Neuronal stem cell (in vitro differentiated cells): ENCODE data around the gene DENND6B.

Source experiments
- DNase-seq: peaks from one replicate; pipeline ENCODE4 v3.0.0-alpha.2; 2013; ENCODE audit warnings: low spot score
- H2AFZ ChIP-seq: one replicate; pipeline ENCODE4 v1.6.1; 2013; ENCODE audit warnings: mild to moderate bottlenecking, low read length, inconsistent platforms
- H2AK5ac ChIP-seq: 2 replicates; pipeline ENCODE4 v1.6.1; 2013; ENCODE audit warnings: low read depth, mild to moderate bottlenecking, inconsistent platforms, low read length, moderate library complexity, mixed read lengths
- H2BK120ac ChIP-seq: 2 replicates; pipeline ENCODE4 v1.6.1; 2013; ENCODE audit warnings: low read depth, mild to moderate bottlenecking, inconsistent platforms, low read length, moderate library complexity, mixed read lengths
- H2BK12ac ChIP-seq: one replicate; pipeline ENCODE4 v1.6.1; 2013; ENCODE audit warnings: low read length, inconsistent platforms
- H2BK15ac ChIP-seq: 2 replicates; pipeline ENCODE4 v1.6.1; 2013; ENCODE audit warnings: mild to moderate bottlenecking, low read length, inconsistent platforms, mixed read lengths
- H2BK5ac ChIP-seq: one replicate; pipeline ENCODE4 v1.6.1; 2013; ENCODE audit warnings: inconsistent platforms, mild to moderate bottlenecking, low read length, moderate library complexity
- H3K14ac ChIP-seq: one replicate; pipeline ENCODE4 v1.6.1; 2013; ENCODE audit warnings: low read length, inconsistent platforms
- H3K18ac ChIP-seq: 2 replicates; pipeline ENCODE4 v1.6.1; 2013; ENCODE audit warnings: low read length, inconsistent platforms
- H3K23ac ChIP-seq: 2 replicates; pipeline ENCODE4 v1.6.1; 2013; ENCODE audit warnings: low read depth, mild to moderate bottlenecking, mixed read lengths, low read length, inconsistent platforms; ENCODE audit not compliant: poor library complexity
- H3K27ac ChIP-seq: replicated peaks from 3 replicates; pipeline ENCODE4 v1.5.1; 2013; ENCODE audit warnings: low read length, inconsistent platforms
- H3K27me3 ChIP-seq, 3 experiments: 2 replicates each; pipeline ENCODE4 v1.6.1; 2013; ENCODE audit warnings: low read length in 3 of 3, mild to moderate bottlenecking in 2 of 3, inconsistent platforms in 1 of 3, low read depth in 1 of 3, mixed read lengths in 1 of 3, moderate library complexity in 1 of 3; ENCODE audit not compliant: control insufficient read depth in 3 of 3, insufficient read depth in 3 of 3
- H3K36me3 ChIP-seq, 2 donors: replicated peaks in 1 of 2; 2 replicates each; pipeline ENCODE4 v1.6.1; 2013; ENCODE audit warnings: low read length in 2 of 2; ENCODE audit not compliant: control insufficient read depth in 2 of 2, insufficient read depth in 2 of 2
- H3K4ac ChIP-seq: 2 replicates; pipeline ENCODE4 v1.6.1; 2013; ENCODE audit warnings: inconsistent platforms, mild to moderate bottlenecking, low read length, moderate library complexity
- H3K4me1 ChIP-seq, 2 donors: 1 replicate in 1 of 2; 2 replicates in 1 of 2; pipeline ENCODE4 v1.6.1; 2013; ENCODE audit warnings: low read length in 2 of 2, low read depth in 1 of 2; ENCODE audit not compliant: control insufficient read depth in 2 of 2, insufficient read depth in 1 of 2
- H3K4me2 ChIP-seq: one replicate; pipeline ENCODE4 v1.6.1; 2013; ENCODE audit warnings: mild to moderate bottlenecking, low read length, inconsistent platforms; ENCODE audit not compliant: insufficient read depth, poor library complexity, severe bottlenecking
- H3K4me3 ChIP-seq, 2 donors: 2 replicates each; pipeline ENCODE4 v1.5.1; 2013; ENCODE audit warnings: low read length in 2 of 2, mild to moderate bottlenecking in 2 of 2, inconsistent platforms in 1 of 2, moderate library complexity in 1 of 2
- H3K79me1 ChIP-seq: one replicate; pipeline ENCODE4 v1.6.1; 2013; ENCODE audit warnings: low read depth, mild to moderate bottlenecking, inconsistent platforms, low read length, moderate library complexity
- H3K9ac ChIP-seq: one replicate; pipeline ENCODE4 v1.6.1; 2013; ENCODE audit warnings: mild to moderate bottlenecking, low read depth, low read length, inconsistent platforms; ENCODE audit not compliant: poor library complexity
- H3K9me3 ChIP-seq, 2 donors: replicated peaks in 1 of 2; 2 replicates each; pipeline versions ENCODE3 to v1.6.1; 2013; ENCODE audit warnings: low read length in 2 of 2, mild to moderate bottlenecking in 2 of 2, inconsistent platforms in 1 of 2, low read depth in 1 of 2, mixed read lengths in 1 of 2, moderate library complexity in 1 of 2; ENCODE audit not compliant: control insufficient read depth in 2 of 2, insufficient read depth in 1 of 2
- H4K8ac ChIP-seq: one replicate; pipeline ENCODE4 v1.6.1; 2013; ENCODE audit warnings: low read depth, mild to moderate bottlenecking, inconsistent platforms, low read length, moderate library complexity
- H4K91ac ChIP-seq: one replicate; pipeline ENCODE4 v1.6.1; 2013; ENCODE audit warnings: low read length, low read depth, mild to moderate bottlenecking, inconsistent platforms; ENCODE audit not compliant: poor library complexity
- WGBS, 2 donors: extraction: QIAGEN DNeasy Blood & Tissue Kit; methylation state at CpG; one replicate each; pipeline ENCODE4 v1.1.7; 2013; ENCODE audit warnings: missing lambda C conversion rate in 2 of 2, mixed read lengths in 1 of 2; ENCODE audit not compliant: insufficient read length in 2 of 2, insufficient replicate concordance in 1 of 2; ENCODE audit errors: extremely low coverage in 2 of 2; 5-methylcytosine and 5-hydroxymethylcytosine counted together

Gene DENND6B

GRCh38 chr22:50259302-50259701, 67.5 kb downstream of the DENND6B start:
- Histone ChIP-seq H2BK5ac (no peak overlapping the region), H3K9me3 (no peaks in the 10 kb centered on the region), H3K18ac (no peak overlapping the region), H3K4me1 (peaks cover 11 to 18% of the 10 kb centered on the region in 2 donors), H3K79me1 (peaks cover 19% of the 10 kb centered on the region), H3K23ac (no peak overlapping the region), H2BK12ac (peak overlapping the region; percentile 49), H3K9ac (peak overlapping the region; percentile 30), H3K4me3 (no peak overlapping the region), H3K14ac (no peak overlapping the region), H2AFZ (no peak overlapping the region), H2BK120ac (peak overlapping the region; percentile 42), H3K27ac (no peak overlapping the region), H3K4ac (no peak overlapping the region), H4K91ac (no peak overlapping the region), H4K8ac (peak overlapping the region; percentile 43), H2AK5ac (peak overlapping the region; percentile 61), H3K36me3 (peaks cover 7 to 41% of the 10 kb centered on the region in 2 donors), H3K4me2 (no peak overlapping the region), H3K27me3 (no peaks in the 10 kb centered on the region), H2BK15ac (peak overlapping the region; percentile 54)
- no CpG with 5 or more reads among the region's 15 CpGs for WGBS, 2 donors
- DNase-seq: no peak
